ENCODE data around the gene NCAPH2. TPM values are rescaled to one million over a fixed set of nuclear protein-coding genes. Genes with fewer than 3 reads are reported as not detected.

Gene NCAPH2
- total and polyA plus RNA-seq, 2 of the 13 experiments (the other 11 are each of a cell fraction or from before 2014, with no cell fraction given): 28.1 to 64.4 TPM

GRCh38 chr22:50520826-50521453 lies 12.9 kb downstream of the NCAPH2 start:
- Histone ChIP-seq H3K27ac (ENCODE audit: extremely low read length, insufficient read depth, low read length) (no peak overlapping the region), H3K9ac (ENCODE audit: insufficient read depth, low read depth, low read length) (no peak overlapping the region), H3K4me2 (ENCODE audit: low read depth, low read length) (no peak overlapping the region), H3K27me3 (ENCODE audit: control insufficient read depth in 1 of 2, insufficient read depth in 2 of 2, low read length in 2 of 2) (no peaks in the 10 kb centered on the region), H4K20me1 (ENCODE audit: insufficient read depth, low read length) (peaks cover 19% of the 10 kb centered on the region), H3K79me2 (ENCODE audit: insufficient read depth, low read length) (peaks cover 18% of the 10 kb centered on the region), H3K4me1 (ENCODE audit: insufficient read depth, low read length) (peaks cover 14% of the 10 kb centered on the region), H3K9me3 (ENCODE audit: low read length) (no peaks in the 10 kb centered on the region), H3K36me3 (replicated peaks in 1 of 2; ENCODE audit: control insufficient read depth in 1 of 2, insufficient read depth in 2 of 2, low read length in 2 of 2) (peaks cover 21 to 62% of the 10 kb centered on the region in 2 experiments), H3K4me3 (replicated peaks in 1 of 3; ENCODE audit: insufficient read depth in 1 of 3, low read depth in 2 of 3, low read length in 3 of 3) (no peak overlapping the region), H2AFZ (ENCODE audit: low read length) (no peak overlapping the region)
- in situ Hi-C loops (cut with HindIII; ENCODE audit: extremely low pct_ligation_motif_present, low pct_unique_long_range_greater_than_20kb): no loop called here
- TF ChIP-seq MBD4 (IDR thresholded peaks at IDR 0.05; ENCODE audit: borderline replicate concordance, low read length) (no peak), PAXIP1 (CRISPR knock-in tag; conservative IDR thresholded peaks at IDR 0.05) (no peak), ATF6 (CRISPR knock-in tag; conservative IDR thresholded peaks at IDR 0.05) (no peak), SP1 (IDR thresholded peaks at IDR 0.05) (no peak), SP1 (CRISPR knock-in tag; IDR thresholded peaks at IDR 0.05) (no peak), SATB2 (CRISPR knock-in tag; IDR thresholded peaks at IDR 0.05) (no peak), CENPX (CRISPR knock-in tag; IDR thresholded peaks at IDR 0.05) (no peak)
- TF ChIP-seq, protein P1, sequence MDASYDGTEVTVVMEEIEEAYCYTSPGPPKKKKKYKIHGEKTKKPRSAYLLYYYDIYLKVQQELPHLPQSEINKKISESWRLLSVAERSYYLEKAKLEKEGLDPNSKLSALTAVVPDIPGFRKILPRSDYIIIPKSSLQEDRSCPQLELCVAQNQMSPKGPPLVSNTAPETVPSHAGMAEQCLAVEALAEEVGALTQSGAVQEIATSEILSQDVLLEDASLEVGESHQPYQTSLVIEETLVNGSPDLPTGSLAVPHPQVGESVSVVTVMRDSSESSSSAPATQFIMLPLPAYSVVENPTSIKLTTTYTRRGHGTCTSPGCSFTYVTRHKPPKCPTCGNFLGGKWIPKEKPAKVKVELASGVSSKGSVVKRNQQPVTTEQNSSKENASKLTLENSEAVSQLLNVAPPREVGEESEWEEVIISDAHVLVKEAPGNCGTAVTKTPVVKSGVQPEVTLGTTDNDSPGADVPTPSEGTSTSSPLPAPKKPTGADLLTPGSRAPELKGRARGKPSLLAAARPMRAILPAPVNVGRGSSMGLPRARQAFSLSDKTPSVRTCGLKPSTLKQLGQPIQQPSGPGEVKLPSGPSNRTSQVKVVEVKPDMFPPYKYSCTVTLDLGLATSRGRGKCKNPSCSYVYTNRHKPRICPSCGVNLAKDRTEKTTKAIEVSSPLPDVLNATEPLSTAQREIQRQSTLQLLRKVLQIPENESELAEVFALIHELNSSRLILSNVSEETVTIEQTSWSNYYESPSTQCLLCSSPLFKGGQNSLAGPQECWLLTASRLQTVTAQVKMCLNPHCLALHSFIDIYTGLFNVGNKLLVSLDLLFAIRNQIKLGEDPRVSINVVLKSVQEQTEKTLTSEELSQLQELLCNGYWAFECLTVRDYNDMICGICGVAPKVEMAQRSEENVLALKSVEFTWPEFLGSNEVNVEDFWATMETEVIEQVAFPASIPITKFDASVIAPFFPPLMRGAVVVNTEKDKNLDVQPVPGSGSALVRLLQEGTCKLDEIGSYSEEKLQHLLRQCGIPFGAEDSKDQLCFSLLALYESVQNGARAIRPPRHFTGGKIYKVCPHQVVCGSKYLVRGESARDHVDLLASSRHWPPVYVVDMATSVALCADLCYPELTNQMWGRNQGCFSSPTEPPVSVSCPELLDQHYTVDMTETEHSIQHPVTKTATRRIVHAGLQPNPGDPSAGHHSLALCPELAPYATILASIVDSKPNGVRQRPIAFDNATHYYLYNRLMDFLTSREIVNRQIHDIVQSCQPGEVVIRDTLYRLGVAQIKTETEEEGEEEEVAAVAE (CRISPR knock-in tag; IDR thresholded peaks at IDR 0.05; ENCODE audit: borderline replicate concordance): no peak
- intact Hi-C loops (cut with micrococcal nuclease; ENCODE audit: unreplicated experiment): no loop called here
- CTCF ChIA-PET (ENCODE audit: low intra/inter-chr PET ratio, low total read pairs): no interaction called here
- POLR2A ChIA-PET: no interaction called here
- no peak for FAIRE-seq
- 99% methylated on average over 10 of the region's 13 CpGs for WGBS (ENCODE audit: low lambda C conversion rate)
- DNase-seq (ENCODE audit: low spot score): no peak
- no TSS peak for BruUV-seq (replicated peaks)
- ATAC-seq: no peak

Measured in HepG2 (cell line).